Mesothelial cell of epicardium (in vitro differentiated cells): Measurements from ENCODE around the gene HIVEP3. TPM values are rescaled to one million over a fixed set of nuclear protein-coding genes. Genes with fewer than 3 reads are reported as not detected.

ENCODE experiments used
- DNase-seq, 2 experiments: peaks; one replicate each; pipeline ENCODE4 v3.0.0; 2021; ENCODE audit warnings: low spot score in 2 of 2; ENCODE audit not compliant: unreplicated experiment in 2 of 2
- H3K27ac Mint-ChIP-seq: 2 replicates; pipeline ENCODE4 v1.8.0; 2021; ENCODE audit warnings: mixed read lengths
- H3K27me3 Mint-ChIP-seq: 2 replicates; pipeline ENCODE4 v1.8.0; 2021; ENCODE audit warnings: low read depth, mixed read lengths
- H3K36me3 Mint-ChIP-seq: 2 replicates; pipeline ENCODE4 v1.8.0; 2021; ENCODE audit warnings: mixed read lengths
- H3K4me1 Mint-ChIP-seq: 2 replicates; pipeline ENCODE4 v1.8.0; 2021; ENCODE audit warnings: mixed read lengths
- H3K4me3 Mint-ChIP-seq: 2 replicates; pipeline ENCODE4 v1.8.0; 2021; ENCODE audit warnings: mild to moderate bottlenecking, moderate library complexity, mixed read lengths
- H3K9me3 Mint-ChIP-seq: 2 replicates; pipeline ENCODE4 v1.8.0; 2021; ENCODE audit warnings: mixed read lengths
- CTCF ChIP-seq: fragments of 200-600 bp; sonication (generic); IDR thresholded peaks from one replicate; pipeline ENCODE4 v1.5.0; 2021; ENCODE audit warnings: antibody characterized with exemption; ENCODE audit not compliant: unreplicated experiment
- total RNA-seq: library from RNA; stranded (reverse); gene quantifications from 3 replicates; pipeline ENCODE4 v1.2.1, GENCODE V29; 2021

The HIVEP3 gene
- total RNA-seq, 1 donor from 2014 or later: 8.9 TPM

DNA sequence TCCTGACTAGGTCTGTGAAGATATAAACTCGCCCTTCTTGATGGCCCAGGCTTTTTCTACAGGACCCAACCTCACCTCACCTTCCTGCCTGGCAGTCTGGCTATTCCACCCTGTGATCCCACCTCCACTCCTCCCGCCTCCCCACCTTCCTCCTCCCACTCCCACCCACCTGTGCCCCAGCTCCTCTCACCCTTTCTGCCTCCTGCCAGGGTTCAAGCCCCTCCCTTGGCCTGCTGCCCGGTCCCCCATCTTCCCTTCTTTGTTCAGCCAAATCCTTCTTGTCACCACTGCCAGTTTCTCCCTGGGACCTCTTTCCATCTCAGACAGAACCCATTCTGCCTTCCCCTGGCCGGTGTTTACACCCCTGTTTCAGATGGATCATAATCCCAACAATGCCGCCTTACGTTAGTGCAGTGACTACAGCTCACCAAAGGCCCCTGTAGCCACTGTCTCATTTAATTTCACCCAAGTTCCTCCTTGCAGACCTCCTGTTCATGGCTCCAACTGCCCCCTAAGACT is 306.7 kb downstream of the HIVEP3 start:
- Mint-ChIP-seq H3K27me3 (peaks cover 24% of the 10 kb centered on the region), H3K4me1 (peaks cover 18% of the 10 kb centered on the region), H3K9me3 (peaks cover 3% of the 10 kb centered on the region), H3K4me3 (no peak overlapping the region), H3K36me3 (no peaks in the 10 kb centered on the region), H3K27ac (peak overlapping the region; percentile 26)
- DNase-seq: no peak
- TF ChIP-seq CTCF: no peak

- peaks cover 18% of the 10 kb centered on the region for H3K4me1 Mint-ChIP-seq
- no peak overlapping the region for H3K27ac Mint-ChIP-seq
- peaks cover 24% of the 10 kb centered on the region for H3K27me3 Mint-ChIP-seq
- H3K9me3 Mint-ChIP-seq: peaks cover 4% of the 10 kb centered on the region
- no peaks in the 10 kb centered on the region for H3K36me3 Mint-ChIP-seq
- H3K4me3 Mint-ChIP-seq: no peak overlapping the region
- no peak for DNase-seq
- no peak for TF ChIP-seq CTCF
These were observed 307.4 kb downstream of the HIVEP3 start for GRCh38 chr1:41611068-41611931.

GRCh38 chr1:41610361-41610760 is 308.4 kb downstream of the HIVEP3 start:
- Mint-ChIP-seq H3K4me1 (peaks cover 18% of the 10 kb centered on the region), H3K27me3 (peaks cover 24% of the 10 kb centered on the region), H3K27ac (no peak overlapping the region), H3K36me3 (no peaks in the 10 kb centered on the region), H3K4me3 (no peak overlapping the region), H3K9me3 (peaks cover 4% of the 10 kb centered on the region)
- TF ChIP-seq CTCF: no peak
- no peak for DNase-seq

DNA sequence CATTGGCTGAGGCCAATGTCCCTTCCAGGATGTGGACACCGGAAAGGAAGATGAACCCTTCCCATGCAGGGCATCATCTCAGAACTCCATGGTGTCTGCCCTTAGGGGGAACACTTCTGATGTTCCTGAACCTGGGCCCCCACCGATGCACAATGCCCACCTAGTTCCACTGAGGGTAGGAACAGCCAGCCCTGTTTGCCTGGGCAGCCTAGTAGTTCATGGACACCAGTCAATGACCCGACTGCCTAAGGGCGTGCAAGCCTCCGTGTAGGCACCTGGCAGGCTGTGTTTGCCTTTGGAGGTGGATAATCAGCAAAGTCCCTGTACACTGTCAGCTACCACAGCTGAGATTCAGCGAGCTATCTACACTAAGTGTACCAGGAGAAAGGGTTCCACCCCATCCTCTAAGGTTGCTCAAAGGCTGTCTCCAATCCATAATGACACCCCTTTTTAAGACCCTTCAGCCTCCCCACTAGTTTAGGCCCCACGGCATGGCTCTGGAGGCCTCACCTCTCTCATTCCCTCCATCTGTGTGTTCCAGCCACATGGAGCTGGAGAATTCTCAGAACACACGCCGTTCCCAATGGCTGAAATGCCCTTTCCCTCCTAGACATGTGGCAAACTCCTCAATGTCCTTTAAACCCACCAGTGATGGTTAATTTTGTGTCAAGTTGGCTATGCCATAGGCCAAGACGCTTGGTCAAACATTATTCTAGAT is 309.4 kb downstream of the HIVEP3 start:
- Mint-ChIP-seq H3K27ac (no peak overlapping the region), H3K9me3 (peaks cover 4% of the 10 kb centered on the region), H3K36me3 (no peaks in the 10 kb centered on the region), H3K4me3 (no peak overlapping the region), H3K27me3 (peaks cover 22% of the 10 kb centered on the region), H3K4me1 (peaks cover 15% of the 10 kb centered on the region)
- no peak for DNase-seq
- no peak for TF ChIP-seq CTCF

DNA sequence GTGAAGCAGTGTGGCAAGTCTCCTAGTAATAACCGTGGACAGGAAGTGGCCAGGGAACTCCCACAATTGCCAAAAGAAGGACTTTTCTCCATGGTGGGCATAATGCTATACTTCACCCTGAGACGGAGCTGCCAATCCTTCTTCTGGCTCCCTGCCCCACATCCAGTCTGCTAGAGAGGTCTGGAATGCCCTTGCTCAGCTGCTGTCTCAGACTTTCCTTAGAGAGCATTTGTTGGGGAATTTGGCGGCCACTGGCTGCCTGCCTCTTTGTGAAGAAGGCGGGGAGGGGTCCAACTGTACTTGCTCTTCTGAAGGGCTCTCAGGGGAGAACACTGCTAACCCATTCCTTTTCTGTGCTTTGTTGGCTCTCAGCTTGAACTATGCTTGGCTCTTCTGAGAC is 310.5 kb downstream of the HIVEP3 start:
- DNase-seq: no peak
- Mint-ChIP-seq H3K27ac (no peak overlapping the region), H3K4me1 (peaks cover 6% of the 10 kb centered on the region), H3K9me3 (peaks cover 4% of the 10 kb centered on the region), H3K27me3 (peaks cover 22% of the 10 kb centered on the region), H3K36me3 (no peaks in the 10 kb centered on the region), H3K4me3 (no peak overlapping the region)
- no peak for TF ChIP-seq CTCF
